Activated T-cell treated with anti-CD3 and anti-CD28 coated beads, Interleukin-2, amount 50 U/mL, for 4 hours (primary cell): Measurements from ENCODE around the gene CIART. TPM values are rescaled to one million over a fixed set of nuclear protein-coding genes. Genes with fewer than 3 reads are reported as not detected.
"Not testable (repeated sequence)": the region's sequence is repeated elsewhere in the genome, so short reads cannot be mapped to it uniquely, and the experiment has no call there.

Experiments
- ATAC-seq, 2 donors: fragments of 200-7000 bp; cut with Tn5 transposase; one replicate each; pipeline ENCODE4 v1.10.0; 2021
- DNase-seq: peaks from one replicate; pipeline ENCODE4 v3.0.0-alpha.2; 2020
- H3K27me3 Mint-ChIP-seq: one replicate; pipeline ENCODE4 v1.8.0; 2021; ENCODE audit warnings: low read depth, mixed read lengths
- H3K36me3 Mint-ChIP-seq: one replicate; pipeline ENCODE4 v1.8.0; 2022; ENCODE audit warnings: mixed read lengths; ENCODE audit not compliant: insufficient read depth
- H3K4me1 Mint-ChIP-seq: one replicate; pipeline ENCODE4 v1.8.0; 2021; ENCODE audit warnings: low read depth, mixed read lengths
- H3K4me3 Mint-ChIP-seq: one replicate; pipeline ENCODE4 v1.8.0; 2021; ENCODE audit warnings: mild to moderate bottlenecking, moderate library complexity, mixed read lengths
- H3K9me3 Mint-ChIP-seq: one replicate; pipeline ENCODE4 v1.8.0; 2021; ENCODE audit warnings: mixed read lengths
- total RNA-seq, 3 donors: library from RNA; stranded (reverse); gene quantifications; one replicate each; pipeline ENCODE4 v1.2.1, GENCODE V29; 2021

CIART gene
- total RNA-seq, 3 donors from 2014 or later = 2.0 to 2.3 (median 2.3) TPM

DNA sequence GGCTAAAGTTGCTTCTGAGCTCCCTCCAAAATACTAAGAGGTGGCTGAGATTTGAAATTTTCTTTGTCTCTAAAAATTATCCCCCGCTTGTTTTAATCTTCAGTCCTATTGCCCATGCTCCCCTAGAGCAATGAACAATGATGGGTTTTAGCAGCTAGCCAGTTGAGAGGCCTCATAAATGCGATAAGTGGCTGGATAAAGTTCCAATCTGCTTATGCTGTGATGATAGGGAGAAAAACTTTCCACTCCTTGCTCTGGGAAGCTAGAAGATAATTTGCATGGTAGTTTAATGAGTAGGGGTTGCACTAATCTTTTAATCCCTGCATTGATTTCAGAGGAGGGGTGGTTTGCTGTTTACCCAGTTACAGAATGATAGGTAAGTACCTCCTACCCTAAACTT, 29.4 kb downstream of the CIART start:
- Mint-ChIP-seq H3K4me3 (no peak overlapping the region), H3K9me3 (no peaks in the 10 kb centered on the region), H3K4me1 (no peaks in the 10 kb centered on the region), H3K27me3 (no peaks in the 10 kb centered on the region), H3K36me3 (peaks cover 12% of the 10 kb centered on the region)
- no peak for ATAC-seq
- DNase-seq = no peak

DNA sequence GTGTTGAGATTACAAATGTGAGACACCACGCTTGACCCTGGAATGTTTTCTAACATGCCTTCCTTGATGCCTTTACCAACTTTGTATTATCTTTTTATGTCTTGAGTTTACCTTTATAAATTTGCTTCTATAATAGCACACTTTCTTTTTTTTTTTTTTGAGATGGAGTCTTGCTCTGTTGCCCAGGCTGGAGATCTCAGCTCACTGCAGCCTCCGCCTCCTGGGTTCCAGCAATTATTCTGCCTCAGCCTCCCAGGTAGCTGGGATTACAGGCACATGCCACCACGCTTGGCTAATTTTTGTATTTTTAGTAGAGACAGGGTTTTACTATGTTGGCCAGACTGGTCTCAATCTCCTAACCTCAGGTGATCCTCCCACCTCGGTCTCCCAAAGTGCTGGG, 32.3 kb downstream of the CIART start:
- H3K4me3 Mint-ChIP-seq, H3K36me3 Mint-ChIP-seq, H3K9me3 Mint-ChIP-seq, ATAC-seq, DNase-seq, H3K4me1 Mint-ChIP-seq, H3K27me3 Mint-ChIP-seq: not testable (repeated sequence)

DNA sequence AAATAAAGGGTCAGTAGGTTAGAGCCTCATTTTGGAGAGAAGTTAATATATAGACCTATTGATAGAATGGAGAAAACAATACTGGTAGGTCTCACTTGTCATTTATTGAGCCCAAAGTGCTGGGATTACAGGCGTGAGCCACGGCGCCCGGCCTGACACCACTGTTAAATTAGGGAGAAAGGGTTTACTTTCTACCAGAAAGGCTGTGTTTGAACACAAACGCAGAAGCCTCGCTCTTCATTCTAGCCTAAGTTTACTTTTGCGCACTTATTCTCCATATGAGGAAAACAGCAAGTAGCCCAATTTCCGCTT, 38.3 kb downstream of the CIART start:
- Mint-ChIP-seq H3K9me3 (no peaks in the 10 kb centered on the region), H3K4me1 (peaks cover 22% of the 10 kb centered on the region), H3K27me3 (no peaks in the 10 kb centered on the region), H3K36me3 (peaks cover 14% of the 10 kb centered on the region), H3K4me3 (peak overlapping the region; percentile 99)
- DNase-seq = no peak
- no peak for ATAC-seq

DNA sequence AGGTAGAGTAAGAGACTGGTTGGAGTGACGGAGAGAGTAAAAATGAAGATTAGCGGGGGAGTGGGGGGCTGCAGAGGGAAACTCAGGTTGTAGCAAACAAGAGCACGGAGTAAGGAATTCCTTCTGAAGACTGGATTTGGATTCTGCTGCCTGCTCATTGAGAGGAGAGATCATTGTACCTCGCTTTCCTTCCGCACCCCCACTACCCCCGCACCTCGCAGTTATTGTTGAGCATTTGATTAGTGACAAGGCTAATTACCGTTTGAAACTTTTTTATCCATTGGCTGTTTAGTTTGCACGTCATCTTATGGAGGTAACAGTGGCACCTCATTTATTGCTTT, 39.4 kb downstream of the CIART start:
- peaks cover 22% of the 10 kb centered on the region for H3K36me3 Mint-ChIP-seq
- peaks cover 27% of the 10 kb centered on the region for H3K4me1 Mint-ChIP-seq
- ATAC-seq (peak; percentile 1 to 3), DNase-seq (no peak)
- H3K27me3 Mint-ChIP-seq = no peaks in the 10 kb centered on the region
- H3K9me3 Mint-ChIP-seq = no peaks in the 10 kb centered on the region
- peak overlapping the region; percentile 99 for H3K4me3 Mint-ChIP-seq

DNA sequence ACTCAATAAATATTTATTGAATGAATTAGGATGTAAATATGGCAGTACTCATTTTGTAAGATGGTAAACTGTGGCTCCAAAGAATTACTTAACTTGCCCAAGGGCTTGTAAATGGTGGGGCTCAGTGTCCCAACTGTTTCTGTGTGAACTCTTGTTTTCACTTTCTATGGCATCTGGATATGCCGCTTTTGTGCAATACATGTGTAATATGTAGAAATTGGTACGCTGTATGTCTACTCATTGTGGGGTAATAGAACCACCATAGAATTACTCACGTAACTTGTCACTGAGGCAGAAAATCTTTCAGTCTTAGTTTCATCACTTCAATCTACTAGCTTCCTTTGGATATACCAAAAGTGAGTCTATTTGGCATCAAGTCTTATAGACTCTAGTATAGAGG, 40.0 kb downstream of the CIART start:
- peak overlapping the region; percentile 99 for H3K4me3 Mint-ChIP-seq
- H3K36me3 Mint-ChIP-seq = peaks cover 22% of the 10 kb centered on the region
- peak; percentile 69 to 70 for ATAC-seq
- H3K4me1 Mint-ChIP-seq = peaks cover 27% of the 10 kb centered on the region
- H3K9me3 Mint-ChIP-seq = no peaks in the 10 kb centered on the region
- no peaks in the 10 kb centered on the region for H3K27me3 Mint-ChIP-seq
- no peak for DNase-seq

DNA sequence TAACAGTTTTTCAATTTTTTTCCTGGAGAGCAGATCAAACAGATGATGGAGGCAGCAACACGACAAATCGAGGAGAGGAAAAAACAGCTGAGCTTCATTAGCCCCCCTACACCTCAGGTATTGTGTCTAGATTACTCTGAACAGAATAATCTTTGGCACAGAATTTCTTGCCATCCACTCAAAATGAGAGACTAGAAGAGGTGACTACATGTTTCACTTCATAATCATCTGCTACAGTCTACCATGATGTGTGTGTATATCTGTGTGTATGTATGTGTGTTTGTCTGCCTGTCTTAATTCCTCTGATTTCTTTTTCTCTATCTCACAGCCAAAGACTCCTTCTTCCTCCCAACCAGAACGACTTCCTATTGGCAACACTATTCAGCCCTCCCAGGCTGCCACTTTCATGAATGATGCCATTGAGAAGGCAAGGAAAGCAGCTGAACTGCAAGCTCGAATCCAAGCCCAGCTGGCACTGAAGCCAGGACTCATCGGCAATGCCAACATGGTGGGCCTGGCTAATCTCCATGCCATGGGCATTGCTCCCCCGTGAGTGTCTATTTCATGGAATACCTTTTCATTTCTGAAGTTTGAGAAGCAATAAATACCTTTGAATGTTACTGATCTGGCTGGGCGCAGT, 50.4 kb downstream of the CIART start:
- Mint-ChIP-seq H3K27me3 (no peaks in the 10 kb centered on the region), H3K4me3 (no peak overlapping the region), H3K36me3 (peaks cover 36% of the 10 kb centered on the region), H3K4me1 (peaks cover 2% of the 10 kb centered on the region), H3K9me3 (no peaks in the 10 kb centered on the region)
- DNase-seq = no peak
- no peak for ATAC-seq

Other genes with a start within 250 kb of the CIART start
- 10 to 100 TPM; 17.8 to 19.9 (median 18.6) TPM for gene VPS45, start 214.8 kb upstream of the CIART start, total RNA-seq
- 10 to 100 TPM; 16.6 to 20.9 (median 17.7) TPM for gene PLEKHO1, start 132.6 kb upstream of the CIART start, total RNA-seq
- gene ANP32E, start 46.4 kb upstream of the CIART start, total RNA-seq = 100 to 1,000 TPM in 2 of 3 donors, 10 to 100 TPM in 1; 99.9 to 112 (median 101) TPM
- gene CA14, start 24.8 kb upstream of the CIART start, total RNA-seq = not detected
- 100 to 1,000 TPM; 121 to 124 (median 123) TPM for gene APH1A, start 13.5 kb upstream of the CIART start, total RNA-seq
- gene C1orf54, start 9.8 kb upstream of the CIART start, total RNA-seq = under 1 TPM; 0.38 to 0.58 (median 0.40) TPM
- 10 to 100 TPM; 76.1 to 80.5 (median 79.4) TPM for gene MRPS21, start 11.3 kb downstream of the CIART start, total RNA-seq
- gene PRPF3, start 39.0 kb downstream of the CIART start, total RNA-seq = 100 to 1,000 TPM in 2 of 3 donors, 10 to 100 TPM in 1; 88.3 to 108 (median 102) TPM
- 10 to 100 TPM; 18.6 to 19.8 (median 19.2) TPM for gene RPRD2, start 81.6 kb downstream of the CIART start, total RNA-seq
- gene TARS2, start 204.9 kb downstream of the CIART start, total RNA-seq = 10 to 100 TPM; 38.6 to 43.1 (median 38.7) TPM
- under 1 TPM; 0.43 to 0.82 (median 0.50) TPM for gene ECM1, start 225.6 kb downstream of the CIART start, total RNA-seq
- gene FALEC, start 233.2 kb downstream of the CIART start, total RNA-seq = under 1 TPM in 1 of 3 donors, not detected in 2; 0.40 TPM